Right ventricle myocardium inferior (tissue), 1 donor: Measurements from ENCODE around the gene PLET1. TPM values are rescaled to one million over a fixed set of nuclear protein-coding genes. Genes with fewer than 3 reads are reported as not detected.

ENCODE experiments used
- ATAC-seq: fragments of 200-7000 bp; cut with Tn5 transposase; one replicate; pipeline ENCODE4 v1.9.1; 2020; ENCODE audit warnings: mild to moderate bottlenecking, moderate library complexity
- DNase-seq: peaks from one replicate; pipeline ENCODE4 v3.0.0; 2021; ENCODE audit errors: missing footprints
- intact Hi-C: fragments of 100-400 bp; cut with DNase I; formaldehyde crosslinking; loops from one replicate; pipeline ENCODE4 v1.11.0; 2022
- long read RNA-seq: library from polyadenylated mRNA; unstranded; transcript quantifications from one replicate; pipeline ENCODE4 v2.0.0, GENCODE V29; 2021
- total RNA-seq: library from RNA; stranded (reverse); fragmentation: NEBNext Ultra II Directional; extraction: Animal tissue kit (Norgen Biotek cat#: 25700); gene quantifications from one replicate; pipeline ENCODE4 v1.2.1, GENCODE V29; 2021
- donor health status: DM: no; HTN: yes; CAD: no; lungs with severe emphysema.

Gene PLET1, protein sequence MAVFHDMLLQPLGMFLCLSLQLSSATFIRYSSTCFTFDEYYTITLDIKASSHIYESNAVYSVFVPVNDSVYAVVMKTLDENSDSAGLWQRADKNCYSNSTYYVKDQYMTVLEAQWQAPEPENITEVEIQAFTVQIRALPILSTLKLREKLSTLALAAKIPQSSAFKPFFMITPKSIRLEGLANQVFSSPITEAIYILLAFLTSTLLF
- not detected for total RNA-seq
- long read RNA-seq = 0 reads

DNA sequence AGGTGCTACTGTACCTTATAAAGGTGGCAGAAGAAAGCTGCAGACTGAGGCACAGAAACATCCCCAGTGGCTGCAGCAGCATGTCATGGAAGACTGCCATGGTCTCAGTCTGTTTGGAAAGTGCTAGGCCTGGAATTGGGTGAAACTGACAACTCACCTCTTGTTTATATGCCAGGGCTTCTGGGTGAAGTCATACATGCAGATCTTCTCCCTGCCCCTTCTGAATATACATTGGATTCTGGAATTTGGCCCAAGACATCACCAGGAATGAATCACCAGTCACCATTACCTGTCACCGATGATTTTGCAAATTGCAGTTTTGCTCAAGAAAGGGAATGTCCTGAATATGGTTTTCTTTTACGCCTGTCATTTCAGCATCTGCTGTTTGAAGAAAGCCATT lies at the start of gene PLET1:
Gene PLET1, minus strand, starts transcription at position 371 of the 400 bp plus-strand sequence. Its CDS starts 271 bp downstream, at position 100.
- intact Hi-C loops = no loop called here
- no peak for ATAC-seq
- DNase-seq = no peak

DNA sequence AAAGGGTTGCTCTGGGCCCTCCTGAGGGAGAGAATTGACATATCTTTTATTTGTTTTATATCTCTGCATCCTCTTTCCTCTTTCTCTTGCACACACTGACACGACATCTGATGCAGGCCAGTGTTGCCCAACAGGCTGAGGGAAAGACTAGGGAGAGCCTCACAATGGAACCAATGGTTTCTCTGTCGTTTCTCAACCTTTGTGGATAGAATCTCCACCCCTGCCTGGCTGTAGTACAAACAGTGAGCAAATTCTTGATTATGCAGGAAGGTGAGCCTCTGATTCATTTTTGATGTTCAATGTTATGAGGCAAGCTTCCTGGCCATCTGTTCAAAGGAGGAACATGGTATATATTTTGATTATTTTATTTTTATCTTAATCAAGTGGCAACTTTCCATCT lies 49.8 kb upstream of the PLET1 start:
- intact Hi-C loops = no loop called here
- ATAC-seq (no peak), DNase-seq (no peak)

DNA sequence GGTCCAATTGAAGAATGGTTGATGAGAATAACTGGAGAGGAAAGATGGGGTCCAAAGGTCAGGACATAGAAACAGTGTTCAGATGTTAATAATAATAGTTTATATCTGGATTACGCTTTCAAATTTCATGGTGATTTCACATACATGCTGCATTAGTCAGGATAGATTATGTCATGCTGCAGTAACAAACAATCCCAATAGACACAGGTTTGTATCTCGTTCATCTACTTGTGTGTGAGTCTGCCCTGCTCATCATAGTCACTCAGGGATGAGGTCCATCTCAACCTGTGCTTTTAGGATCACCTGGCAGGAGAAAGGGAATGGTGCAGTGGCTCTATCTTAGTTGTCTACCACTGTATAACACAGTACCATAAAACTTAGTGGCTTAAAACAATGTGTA lies 48.0 kb upstream of the PLET1 start:
- intact Hi-C loops = no loop called here
- no peak for ATAC-seq
- DNase-seq = no peak

DNA sequence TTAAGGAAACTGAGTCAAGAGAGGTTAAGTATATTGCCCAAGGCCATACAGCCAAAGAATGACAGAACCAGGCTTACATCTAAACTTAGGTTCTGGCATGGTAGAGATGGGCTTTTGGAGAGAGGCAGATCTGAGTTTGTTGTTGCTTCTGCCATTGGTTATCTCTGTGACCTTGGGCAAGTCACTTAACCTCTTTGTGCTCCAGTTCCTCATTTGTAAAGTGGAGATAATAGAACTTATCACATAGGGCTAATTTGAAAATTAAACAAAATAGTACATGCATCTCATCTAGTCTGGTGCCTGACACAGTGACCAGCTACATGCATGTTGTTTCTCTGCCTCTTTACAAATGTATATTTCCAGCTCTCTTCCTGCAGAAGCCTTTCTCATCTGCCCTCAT lies 47.0 kb upstream of the PLET1 start:
- ATAC-seq = no peak

DNA sequence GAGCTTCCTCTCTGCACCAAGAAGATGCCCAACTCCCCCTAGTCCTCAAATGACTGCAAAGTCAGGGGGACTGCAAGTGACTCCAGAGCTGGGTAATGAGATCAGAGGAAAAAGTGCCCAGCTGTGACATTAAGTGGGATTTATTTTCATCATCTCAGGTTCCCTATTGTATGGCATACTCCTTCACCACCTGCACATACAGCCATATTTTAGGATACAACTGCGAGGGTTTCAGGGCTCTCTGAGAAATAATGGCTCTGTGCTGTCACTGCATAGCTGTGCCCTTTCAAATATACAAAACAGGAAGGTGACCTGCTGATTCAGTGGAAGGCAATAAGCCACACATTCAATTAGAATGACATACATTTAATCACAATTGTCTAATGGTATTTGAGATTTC lies 45.6 kb upstream of the PLET1 start:
- DNase-seq (no peak), ATAC-seq (no peak)
- intact Hi-C loops = no loop called here

More for the DNA sequence above, 47.0 kb upstream of the PLET1 start:
- no peak for DNase-seq
- intact Hi-C loops = no loop called here

DNA sequence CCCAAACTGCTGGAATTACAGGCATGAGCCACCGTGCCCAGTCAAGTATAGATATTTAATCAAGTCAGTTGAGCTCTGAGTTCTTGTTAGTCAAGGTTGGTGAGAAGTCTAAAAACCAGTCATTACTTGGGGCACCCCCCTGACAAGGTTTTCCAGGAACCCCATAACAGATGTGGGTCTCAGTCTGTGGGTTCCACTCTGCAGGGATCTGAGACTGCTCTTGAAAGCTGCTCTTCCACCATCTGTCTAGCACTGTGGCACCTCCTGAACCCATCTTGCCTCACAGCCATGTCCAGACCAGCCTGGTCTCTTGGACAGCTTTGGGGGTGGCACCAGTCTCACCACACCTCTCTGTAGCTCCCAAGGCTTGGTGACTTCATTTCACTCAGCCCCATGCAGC lies 44.3 kb upstream of the PLET1 start:
- intact Hi-C loops = no loop called here
- DNase-seq (no peak), ATAC-seq (no peak)

DNA sequence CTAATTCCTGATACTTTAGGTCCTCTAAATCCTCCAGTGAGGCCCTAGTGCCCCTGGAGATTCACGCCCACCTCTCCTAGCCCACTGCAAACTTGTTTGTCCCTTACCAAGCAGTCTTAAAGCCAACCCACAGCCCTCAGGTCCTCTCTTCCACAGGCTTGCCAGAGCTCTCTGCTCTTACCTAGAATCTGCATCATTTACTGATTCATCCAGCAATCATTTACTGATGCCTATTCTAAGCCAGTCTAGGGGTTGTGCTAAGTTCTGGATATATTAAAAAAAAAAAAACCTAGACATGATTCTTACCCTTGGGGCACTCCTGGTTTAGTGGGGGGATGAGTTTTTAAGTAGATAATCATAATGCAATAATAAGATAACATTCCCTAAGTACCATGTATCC lies 43.0 kb upstream of the PLET1 start:
- DNase-seq = no peak
- ATAC-seq = no peak
- intact Hi-C loops = no loop called here

DNA sequence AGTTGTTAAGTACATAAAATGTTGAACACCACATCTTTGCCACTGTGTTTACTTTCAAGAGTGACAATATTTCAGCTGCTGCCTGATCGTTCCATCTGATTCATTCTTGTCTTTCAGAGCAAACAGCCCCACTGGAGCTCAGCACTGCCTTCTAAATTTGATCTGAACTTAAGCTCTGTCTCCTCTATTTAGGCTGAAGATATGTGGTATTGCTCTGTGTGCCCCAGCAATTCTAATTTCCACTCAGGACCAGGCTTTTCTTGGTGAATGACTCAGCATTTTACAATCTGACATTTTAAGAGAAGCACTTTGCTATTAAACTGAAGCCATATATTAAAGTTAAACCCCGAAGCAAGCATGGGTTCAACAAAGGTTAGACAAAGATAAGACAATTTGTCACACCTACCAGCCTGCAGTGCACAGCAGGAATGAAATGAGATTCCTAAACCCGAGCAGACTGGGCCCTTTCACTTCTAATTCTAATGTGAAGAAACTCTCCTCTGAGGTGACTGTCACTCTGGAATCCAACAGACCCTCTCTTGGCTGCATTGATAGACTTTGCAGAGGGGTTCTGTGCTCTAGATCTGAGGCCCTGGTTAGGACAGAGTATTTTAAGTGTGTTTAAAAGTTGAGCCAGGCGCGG lies 41.7 kb upstream of the PLET1 start:
- DNase-seq = no peak
- intact Hi-C loops = no loop called here

DNA sequence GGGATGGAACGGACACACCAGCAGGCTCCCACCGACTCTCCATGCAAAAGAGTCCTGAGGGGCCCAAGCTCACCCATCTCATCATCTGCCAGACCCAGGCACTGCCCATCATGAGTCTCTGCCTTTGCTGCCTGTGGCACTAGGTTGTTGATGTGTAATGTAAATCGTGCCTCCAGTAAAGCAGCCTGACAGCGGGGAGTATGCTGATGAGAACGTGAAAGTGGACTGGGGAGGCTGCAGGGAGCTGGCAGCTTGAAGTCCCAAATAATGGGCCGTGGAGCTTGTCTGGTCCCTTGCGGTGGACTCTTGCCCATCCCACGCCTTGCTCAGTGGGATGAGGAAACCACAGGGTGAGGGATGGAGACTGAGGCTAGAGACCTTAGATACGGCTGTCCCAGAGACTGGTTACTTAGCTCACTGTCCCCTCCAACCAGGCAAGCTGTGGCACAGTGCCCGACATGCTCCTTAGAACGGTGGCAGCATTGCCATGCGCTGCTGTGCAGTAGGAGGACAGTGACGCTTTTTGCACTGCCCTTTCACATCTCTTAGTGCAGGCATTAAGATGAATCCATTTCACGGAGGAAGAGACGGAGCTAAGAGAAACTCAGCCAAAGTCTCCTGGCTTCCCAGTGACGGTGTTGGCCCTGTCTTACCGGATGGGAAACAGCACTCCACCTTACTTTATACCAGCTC lies 39.6 kb upstream of the PLET1 start:
- intact Hi-C loops = no loop called here
- ATAC-seq (peak; percentile 36), DNase-seq (no peak)

More for the DNA sequence above, 41.7 kb upstream of the PLET1 start:
- ATAC-seq = no peak

DNA sequence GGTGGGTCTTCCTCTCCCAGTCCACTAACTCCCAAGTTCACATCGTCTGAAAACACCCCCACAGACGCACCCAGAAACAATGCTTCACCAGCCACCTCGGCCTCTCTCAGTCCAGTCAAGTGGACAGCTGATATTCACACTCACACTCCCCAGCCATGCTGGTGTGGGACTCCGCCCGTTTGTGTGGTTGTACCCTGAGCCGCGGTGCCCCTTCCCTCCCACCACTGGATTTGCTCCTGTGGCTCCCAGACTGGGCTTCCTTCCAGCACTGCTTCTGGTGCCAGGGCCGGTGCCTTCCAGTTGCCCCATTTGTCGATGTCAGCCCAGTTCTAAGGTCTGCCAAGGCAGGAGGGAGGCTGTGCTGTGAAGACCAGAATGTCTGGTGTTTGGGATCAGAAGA lies 37.9 kb upstream of the PLET1 start:
- DNase-seq (no peak), ATAC-seq (peak; percentile 48)
- intact Hi-C loops = loop anchor here (10.0 kb wide), 2 partner anchors 356 to 656 kb away; no protein-coding TSS in a partner anchor

DNA sequence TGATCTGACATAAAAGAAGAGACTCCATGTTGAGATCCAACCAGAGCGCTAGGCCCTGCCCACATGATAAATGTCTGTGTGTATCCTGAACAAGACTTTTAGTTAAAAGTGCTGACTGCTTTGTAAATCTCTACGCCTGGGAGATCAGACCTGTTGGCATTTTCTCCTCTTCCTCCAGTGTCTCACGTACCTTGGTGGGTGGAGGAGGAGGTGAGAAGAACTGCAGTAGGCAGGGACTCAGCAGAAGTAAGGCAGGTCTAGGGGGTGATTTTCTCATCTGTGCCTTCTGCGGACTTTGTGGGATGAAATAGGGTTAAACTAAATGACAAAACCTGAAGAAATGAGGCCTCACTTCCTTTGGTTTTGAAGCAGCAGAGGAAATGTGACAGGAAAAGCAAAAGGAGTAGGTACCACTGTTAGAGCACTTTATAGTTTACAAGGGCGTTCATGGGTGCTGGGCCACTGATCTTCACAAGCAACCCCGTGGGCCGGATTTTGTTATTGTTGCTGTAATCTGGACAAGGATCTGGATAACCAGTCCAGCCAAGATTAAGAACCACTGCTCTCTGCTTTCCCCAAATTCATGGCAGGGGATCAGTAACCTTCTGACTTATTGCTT lies 36.7 kb upstream of the PLET1 start:
- intact Hi-C loops = loop anchor here (10.0 kb wide), 2 partner anchors 357 to 657 kb away; no protein-coding TSS in a partner anchor
- ATAC-seq (no peak), DNase-seq (no peak)

DNA sequence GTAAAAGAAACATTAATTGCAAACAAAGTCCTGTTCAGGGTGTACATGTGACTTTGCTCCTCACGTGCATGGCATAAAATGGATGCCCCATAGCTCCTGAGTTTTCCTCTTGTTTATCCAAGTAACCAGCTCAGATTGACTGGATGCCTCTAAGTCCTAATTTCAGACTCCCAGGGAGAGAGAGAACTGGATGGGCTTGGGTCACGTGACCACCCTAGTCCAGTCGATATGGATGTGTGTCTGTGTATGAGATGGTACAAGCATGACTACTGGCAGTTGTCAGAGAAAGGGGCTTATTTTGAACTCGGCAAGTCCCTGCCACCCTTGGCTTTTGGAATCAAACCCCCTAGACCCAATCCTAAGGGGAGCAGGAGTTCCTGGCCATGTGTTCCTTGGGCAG lies 35.4 kb upstream of the PLET1 start:
- intact Hi-C loops = loop anchor here (10.0 kb wide), 2 partner anchors 359 to 659 kb away; no protein-coding TSS in a partner anchor
- ATAC-seq = no peak
- no peak for DNase-seq

DNA sequence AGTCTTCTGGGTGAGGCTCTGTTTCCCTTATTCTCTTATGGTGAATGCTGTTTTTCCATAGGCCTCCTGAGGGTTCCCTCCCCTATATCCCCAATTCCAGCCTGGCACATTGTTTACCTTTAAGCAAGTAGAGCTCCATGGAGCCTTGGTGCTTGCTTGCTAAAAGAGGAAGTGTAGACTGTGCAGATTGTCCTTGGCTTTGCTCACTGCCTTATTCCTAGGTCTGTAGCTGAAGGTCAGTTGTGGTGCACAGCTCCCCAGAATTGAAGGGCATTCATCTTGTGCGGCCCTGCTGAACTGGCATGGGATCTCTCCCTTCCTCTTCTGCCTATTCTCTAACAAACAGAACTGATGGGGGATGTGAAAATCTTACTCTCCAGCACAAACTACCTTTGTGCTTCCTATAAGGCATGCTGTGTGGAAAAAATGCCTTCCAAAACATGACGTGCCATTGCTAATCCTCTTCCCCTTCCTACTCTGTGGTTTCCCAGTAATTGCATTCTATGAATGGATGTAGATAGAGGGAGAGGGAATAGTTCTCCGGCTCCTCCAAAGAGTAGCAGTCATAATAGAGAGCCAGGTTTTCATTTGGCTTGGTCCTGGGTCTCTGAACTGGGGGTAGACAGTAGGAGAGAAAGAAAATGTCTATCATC lies 34.2 kb upstream of the PLET1 start:
- intact Hi-C loops = loop anchor here (5.0 to 10.0 kb wide), 6 partner anchors 82 to 992 kb away; no protein-coding TSS in a partner anchor
- DNase-seq = no peak
- ATAC-seq = no peak

DNA sequence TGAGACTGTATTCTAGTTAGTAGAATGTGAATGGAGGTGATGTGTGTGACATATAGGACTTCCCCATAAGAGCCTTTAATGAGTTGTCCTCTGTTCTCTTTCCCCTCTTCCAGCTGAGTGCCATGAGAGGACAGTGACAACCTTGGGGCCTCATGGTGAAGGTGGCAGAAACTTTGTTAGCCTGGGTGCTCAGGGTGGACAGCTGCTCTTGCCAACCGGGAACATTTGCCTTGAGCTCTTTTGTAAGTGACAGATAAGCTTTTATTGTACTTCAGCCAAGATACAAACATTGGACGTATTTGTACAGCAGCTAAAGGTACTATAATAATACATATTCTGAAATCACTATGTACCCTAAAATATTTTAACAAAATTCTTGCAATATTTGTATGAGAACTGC lies 33.0 kb upstream of the PLET1 start:
- DNase-seq (no peak), ATAC-seq (peak; percentile 59)
- intact Hi-C loops = loop anchor here (5.0 to 10.0 kb wide), 6 partner anchors 84 to 994 kb away; no protein-coding TSS in a partner anchor

DNA sequence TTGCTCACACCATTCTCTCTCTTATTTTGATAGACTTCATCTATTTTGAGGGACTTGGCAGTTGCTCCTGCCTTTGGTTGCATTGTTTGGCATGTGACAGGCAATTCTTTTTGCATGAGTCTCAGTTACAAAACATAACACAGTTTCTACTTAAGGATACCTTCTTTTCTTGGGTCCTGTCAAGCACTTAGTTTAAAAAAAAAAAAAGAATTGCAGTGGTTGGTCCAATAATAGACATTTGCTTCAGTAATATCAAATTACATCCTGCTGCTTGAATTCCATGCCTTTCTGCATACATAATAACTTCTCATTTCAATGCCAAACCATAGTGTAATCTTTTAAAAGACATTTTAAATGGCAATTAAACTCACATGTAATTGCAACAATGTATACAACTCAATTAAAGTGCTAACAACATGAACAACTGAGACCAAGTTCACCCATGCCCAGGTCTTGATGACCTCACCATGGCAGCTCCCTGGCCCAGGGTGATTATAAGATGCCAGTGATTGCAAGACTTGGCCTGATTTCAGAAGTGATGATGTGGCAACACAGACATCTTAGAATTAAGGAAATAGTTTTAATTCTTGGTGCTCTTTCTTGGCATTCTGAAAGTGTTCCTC lies 32.2 kb upstream of the PLET1 start:
- intact Hi-C loops = loop anchor here (5.0 to 10.0 kb wide), 6 partner anchors 84 to 994 kb away; no protein-coding TSS in a partner anchor
- no peak for DNase-seq
- no peak for ATAC-seq

DNA sequence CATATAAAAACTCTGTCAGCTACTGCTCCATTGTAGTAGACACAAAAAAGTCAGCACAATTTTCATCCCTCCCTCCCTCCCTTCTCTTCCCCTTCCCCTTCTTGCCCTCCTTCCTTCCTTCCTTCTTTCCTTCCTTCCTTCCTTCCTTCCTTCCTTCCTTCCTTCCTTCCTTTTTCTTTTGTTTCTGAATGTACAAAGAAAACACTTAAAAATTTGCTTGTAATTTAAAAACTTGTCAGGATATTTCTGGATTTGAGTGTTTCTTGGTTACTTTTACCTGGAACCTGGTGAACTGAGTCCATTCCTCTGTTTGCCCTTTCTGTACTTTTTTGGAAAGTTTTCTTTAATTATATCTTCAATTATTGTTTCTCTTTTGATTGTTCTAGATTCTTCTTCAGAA lies 31.5 kb upstream of the PLET1 start:
- intact Hi-C loops = loop anchor here (5.0 to 10.0 kb wide), 6 partner anchors 85 to 995 kb away; no protein-coding TSS in a partner anchor
- no peak for DNase-seq
- no peak for ATAC-seq

DNA sequence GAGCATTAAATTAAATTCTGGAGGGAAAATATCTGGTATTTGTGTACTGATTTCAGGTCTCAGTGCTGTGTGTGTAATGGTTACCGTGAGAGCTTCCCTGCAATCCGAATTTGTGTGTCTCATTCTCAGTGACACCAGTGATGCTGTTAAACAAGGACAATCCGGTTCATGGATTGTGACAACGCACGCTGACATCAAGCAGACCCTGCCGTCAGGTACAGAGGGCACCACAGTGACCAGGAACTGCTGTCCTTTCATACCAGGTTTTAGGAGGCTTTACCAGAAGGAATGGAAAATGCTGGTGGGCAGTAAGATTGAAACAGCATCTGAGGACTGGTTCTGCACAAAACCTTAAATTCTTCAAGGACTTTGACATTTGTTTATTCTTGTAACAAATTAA lies 30.5 kb upstream of the PLET1 start:
- ATAC-seq = no peak

DNA sequence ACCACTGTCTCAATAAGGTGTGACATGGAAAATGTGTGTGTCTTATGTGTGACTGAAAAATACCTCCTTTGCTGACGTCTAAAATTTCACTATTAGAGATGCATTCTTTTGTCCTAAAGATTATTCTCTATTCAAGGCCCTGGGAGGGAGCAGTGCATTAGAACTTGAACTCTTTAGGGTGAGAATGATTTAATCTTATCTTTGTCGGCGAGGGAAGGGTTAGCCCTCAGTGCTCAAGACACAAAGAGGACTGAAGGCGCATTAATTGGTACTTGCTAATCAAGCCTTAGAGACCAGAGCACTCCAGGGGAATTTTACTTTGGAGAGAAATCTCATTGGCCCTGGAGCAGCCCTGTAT lies 29.8 kb upstream of the PLET1 start:
- no peak for ATAC-seq
- DNase-seq = no peak
- intact Hi-C loops = loop anchor here (5.0 to 10.0 kb wide), 6 partner anchors 87 to 997 kb away; no protein-coding TSS in a partner anchor

More for the DNA sequence above, 30.5 kb upstream of the PLET1 start:
- DNase-seq = no peak
- intact Hi-C loops = loop anchor here (1.0 to 10.0 kb wide), 7 partner anchors 86 to 996 kb away; no protein-coding TSS in a partner anchor
